HG03575 (cell line): Measurements from ENCODE around the gene CHST2.
"Not testable (repeated sequence)": the region's sequence is repeated elsewhere in the genome, so short reads cannot be mapped to it uniquely, and the experiment has no call there.

Experiments
- ATAC-seq: cut with Tn5 transposase; IDR thresholded peaks from one replicate; pipeline ENCODE4 v1.9.1; 2021; ENCODE audit not compliant: unreplicated experiment, insufficient number of reproducible peaks, low FRiP score; ENCODE audit errors: extremely low read depth

The CHST2 gene, protein sequence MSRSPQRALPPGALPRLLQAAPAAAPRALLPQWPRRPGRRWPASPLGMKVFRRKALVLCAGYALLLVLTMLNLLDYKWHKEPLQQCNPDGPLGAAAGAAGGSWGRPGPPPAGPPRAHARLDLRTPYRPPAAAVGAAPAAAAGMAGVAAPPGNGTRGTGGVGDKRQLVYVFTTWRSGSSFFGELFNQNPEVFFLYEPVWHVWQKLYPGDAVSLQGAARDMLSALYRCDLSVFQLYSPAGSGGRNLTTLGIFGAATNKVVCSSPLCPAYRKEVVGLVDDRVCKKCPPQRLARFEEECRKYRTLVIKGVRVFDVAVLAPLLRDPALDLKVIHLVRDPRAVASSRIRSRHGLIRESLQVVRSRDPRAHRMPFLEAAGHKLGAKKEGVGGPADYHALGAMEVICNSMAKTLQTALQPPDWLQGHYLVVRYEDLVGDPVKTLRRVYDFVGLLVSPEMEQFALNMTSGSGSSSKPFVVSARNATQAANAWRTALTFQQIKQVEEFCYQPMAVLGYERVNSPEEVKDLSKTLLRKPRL

DNA sequence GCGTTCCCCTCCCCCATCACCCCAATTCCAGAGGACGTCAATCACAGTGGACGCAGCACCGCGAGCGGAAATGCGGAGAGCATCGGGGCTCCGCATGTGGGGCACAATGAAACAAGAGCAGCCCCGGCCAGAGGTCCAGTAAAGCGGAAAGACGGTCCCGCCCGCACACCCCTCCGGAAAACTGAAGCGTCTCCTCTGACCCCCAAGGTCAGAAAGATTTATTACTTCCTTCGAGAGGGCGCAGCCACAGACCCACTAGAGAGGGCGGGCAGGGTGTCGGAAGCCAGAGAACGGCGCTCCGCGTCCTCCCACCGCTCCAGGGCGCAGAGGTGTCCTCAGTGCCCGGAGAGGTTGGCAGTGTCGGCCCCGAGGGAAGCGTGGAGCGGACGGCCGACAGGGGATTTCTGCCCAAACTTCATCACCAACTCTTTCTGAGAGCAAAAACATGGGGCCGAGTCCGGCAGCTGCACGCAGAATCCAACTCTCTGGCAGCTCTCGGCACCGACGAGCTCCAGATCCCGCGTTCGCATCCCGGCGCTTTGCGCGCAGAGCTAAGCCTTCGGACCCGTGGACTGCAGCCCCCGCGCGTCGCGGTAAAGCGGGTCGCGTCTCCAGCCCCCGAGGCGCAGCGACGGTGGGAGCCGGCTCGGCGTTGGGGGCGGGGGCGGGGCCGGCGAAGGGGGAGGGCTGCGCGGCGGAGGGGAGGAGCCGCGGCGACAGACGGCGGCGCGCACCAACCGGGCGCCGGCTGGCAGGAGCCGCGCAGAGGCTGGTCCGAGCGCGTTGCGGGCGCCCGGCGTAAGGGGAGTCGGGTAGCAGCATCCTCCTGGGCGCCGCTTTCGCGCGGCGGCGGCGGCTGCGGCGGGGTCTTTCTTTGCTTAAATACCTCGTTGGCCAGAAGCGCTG lies at the start of gene CHST2:
Gene CHST2 (plus strand): TSS at position 763 of the 906 bp plus-strand sequence. CDS start 1,046 bp downstream, outside the sequence.
- ATAC-seq = no peak

GRCh38 chr3:143070977-143071551 lies 48.5 kb upstream of the CHST2 start:
- no peak for ATAC-seq

DNA sequence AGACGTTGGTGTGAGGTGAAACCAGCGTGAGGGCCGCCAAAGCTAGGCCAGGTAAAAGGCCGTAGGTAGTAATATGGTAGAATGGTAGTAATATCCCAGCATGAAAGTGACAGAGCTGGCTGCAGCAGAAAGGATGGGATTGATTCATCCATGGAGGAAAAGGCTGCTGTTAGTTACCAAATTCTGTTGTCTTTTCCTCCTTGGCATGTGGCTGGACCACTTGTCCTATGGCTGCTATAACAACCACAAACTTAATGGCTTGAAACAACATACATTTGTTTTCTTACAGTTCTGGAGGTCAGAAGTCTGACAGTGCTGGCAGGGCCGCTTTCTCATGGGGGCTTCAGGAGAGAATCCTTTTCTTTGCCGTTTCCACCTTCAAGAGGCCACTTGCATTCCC lies 47.8 kb upstream of the CHST2 start:
- no peak for ATAC-seq

DNA sequence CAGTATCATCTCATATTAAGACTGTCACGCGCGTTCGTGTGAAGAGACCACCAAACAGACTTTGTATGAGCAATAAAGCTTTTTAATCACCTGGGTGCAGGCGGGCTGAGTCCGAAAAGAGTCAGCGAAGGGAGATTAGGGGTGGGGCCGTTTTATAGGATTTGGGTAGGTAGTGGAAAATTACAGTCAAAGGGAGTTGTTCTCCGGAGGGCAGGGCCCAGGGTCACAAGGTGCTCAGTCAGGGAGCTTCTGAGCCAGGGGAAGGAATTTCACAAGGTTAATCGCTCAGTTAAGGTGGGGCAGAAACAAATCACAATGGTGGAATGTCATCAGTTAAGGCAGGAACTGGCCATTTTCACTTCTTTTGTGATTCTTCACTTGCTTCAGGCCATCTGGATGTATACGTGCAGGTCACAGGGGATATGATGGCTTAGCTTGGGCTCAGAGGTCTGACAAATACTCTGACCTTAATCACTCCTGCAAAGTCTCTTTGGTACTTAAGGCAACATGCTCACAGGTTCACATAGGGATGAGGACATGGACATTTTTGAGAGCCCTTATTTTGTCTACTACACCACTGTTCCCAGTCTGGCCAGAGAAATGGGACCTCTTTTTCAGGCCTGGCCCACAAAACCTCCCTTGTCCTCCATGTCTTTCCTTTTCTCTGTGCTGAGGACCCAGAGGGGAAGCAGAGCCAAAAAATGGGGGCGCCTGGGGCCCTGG lies 47.1 kb upstream of the CHST2 start:
- ATAC-seq = not testable (repeated sequence)

DNA sequence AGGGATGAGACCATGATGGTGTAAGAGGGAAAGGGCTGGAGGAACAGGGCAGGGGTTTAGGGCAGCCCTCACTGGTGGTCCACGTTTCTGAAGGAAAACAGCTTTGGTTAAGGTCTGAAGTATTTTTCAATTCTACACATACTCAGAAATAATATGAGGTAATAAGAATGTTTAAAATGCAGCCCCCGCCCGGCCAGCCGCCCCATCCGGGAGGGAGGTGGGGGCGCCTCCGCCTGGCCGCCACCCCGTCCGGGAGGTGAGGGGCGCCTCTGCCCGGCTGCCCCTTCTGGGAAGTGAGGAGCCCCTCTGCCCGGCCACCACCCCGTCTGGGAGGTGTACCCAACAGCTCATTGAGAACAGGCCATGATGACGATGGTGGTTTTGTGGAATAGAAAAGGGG lies 46.0 kb upstream of the CHST2 start:
- ATAC-seq = not testable (repeated sequence)

DNA sequence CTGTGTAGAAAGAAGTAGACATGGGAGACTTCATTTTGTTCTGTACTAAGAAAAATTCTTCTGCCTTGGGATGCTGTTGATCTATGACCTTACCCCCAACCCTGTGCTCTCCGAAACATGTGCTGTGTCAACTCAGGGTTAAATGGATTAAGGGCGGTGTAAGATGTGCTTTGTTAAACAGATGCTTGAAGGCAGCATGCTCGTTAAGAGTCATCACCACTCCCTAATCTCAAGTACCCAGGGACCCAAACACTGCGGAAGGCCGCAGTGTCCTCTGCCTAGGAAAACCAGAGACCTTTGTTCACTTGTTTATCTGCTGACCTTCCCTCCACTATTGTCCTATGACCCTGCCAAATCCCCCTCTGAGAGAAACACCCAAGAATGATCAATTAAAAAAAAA lies 45.6 kb upstream of the CHST2 start:
- ATAC-seq = not testable (repeated sequence)

GRCh38 chr3:143078883-143079282 lies 40.7 kb upstream of the CHST2 start:
- ATAC-seq = no peak

GRCh38 chr3:143080196-143080595 lies 39.4 kb upstream of the CHST2 start:
- no peak for ATAC-seq

DNA sequence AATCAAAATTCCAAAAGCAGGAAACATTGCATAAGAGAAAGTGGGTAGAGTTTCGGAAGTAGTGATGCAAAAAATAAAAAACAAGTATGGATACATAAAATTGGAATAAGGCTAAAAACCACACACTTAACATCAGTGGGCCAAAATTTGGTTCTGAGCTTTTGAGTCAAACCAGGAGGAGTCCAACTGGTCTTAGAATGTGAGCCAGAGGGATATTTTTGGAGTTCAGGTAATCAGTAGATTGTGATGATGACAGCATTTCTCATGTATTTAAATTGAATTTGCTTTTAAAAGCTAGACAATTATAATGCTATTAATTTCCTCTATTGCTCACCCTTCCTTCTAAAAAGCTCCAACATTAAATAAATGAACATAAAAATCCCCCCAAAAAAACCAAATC lies 38.2 kb upstream of the CHST2 start:
- ATAC-seq = no peak

DNA sequence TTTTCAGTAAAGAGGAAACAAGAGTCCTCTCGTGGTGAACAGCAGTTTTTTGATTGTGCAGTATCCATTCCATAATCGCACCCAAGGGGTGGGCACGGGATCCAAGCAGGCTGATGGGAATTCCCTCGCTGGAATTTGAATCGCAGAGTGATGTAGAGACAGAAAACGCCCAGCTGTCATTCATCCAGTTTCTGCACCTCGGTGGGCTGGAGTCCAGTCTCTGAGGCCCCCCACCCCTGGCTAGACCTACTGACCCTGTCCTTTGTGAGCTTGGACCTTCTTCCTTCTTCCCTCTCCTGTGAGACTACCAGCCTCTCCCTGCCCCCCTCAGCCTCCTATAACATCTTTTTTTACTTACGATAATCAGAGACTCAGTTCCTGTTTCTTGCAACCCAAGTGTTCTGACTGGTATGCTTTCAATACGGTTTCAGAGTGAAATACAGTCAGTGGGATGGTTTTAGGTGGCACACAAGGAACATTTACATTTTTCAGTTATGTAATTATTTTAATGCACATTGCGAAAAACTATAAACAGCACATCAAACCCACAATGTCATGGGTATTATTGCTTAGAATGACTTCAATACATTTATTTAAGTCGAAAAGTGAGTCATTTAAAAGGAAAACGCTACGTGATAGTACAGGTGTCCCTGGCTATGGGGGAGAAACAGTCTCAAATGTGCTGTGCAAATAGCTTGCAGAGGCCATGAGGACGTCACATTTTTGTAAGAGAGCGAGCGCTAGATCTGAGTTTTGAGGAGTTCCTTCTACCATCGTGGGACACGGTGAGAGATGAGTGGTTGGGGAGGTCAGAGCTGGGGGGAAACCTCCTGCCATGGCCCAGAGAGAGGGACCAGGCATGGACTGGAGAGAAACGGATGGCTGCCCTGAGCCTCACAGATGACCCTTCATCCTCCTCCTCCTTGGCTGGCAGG lies 37.5 kb upstream of the CHST2 start:
- peak; percentile 76 for ATAC-seq

DNA sequence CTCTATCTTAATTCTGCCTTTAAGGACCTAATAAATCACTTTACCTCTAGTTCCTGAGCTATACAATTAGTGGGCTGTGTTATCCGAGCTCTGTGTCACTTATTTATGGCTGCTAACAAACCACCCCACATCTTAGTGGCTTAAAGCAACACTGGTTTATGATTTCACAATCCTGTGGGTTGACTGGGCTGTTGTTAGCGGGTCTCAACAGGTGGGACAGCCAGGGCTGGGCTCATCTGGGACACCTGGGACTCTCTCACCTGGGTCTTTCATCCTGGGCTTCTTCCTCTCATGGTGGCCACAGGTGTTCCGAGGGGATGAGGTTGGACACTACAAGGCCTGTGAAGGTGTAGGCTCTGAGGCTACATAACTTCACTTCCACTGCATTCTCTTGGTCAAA lies 35.8 kb upstream of the CHST2 start:
- no peak for ATAC-seq

DNA sequence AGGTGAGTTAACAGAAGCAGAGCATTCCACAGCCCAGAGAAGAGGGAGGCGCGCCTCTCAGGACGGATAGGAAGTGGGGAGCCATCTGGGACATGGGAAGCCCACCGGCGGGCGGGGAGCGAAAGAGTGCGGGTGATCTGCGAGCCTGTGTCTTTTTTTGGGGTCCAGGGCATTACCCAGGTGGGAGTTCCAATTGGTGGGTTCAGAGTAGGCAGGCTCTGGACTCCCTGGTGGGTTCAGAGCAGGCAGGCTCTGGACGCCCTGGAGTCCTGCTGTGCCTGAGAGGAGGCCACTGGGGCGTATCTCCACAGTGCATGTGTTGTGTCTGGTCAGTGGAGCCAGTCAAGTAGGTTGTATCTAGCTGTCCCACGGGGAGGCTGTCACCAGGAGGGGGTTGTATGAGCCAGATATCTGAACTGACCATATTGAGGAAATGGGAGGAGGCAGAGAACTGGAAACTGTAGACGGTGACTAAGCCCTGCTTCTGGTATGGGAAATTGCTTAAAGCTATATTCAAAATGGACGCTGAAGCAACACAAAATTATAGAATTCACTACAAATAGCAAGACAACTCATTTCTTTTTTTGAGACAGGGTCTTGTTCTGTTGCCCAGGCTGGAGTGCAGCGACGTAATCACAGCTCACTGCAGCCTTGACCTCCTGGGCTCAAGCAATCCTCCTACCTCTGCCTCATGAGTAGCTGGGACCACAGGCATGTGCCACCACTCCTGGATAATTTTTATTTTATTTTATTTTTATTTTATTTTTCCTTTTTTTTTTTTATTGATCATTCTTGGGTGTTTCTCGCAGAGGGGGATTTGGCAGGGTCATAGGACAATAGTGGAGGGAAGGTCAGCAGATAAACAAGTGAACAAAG lies 34.5 kb upstream of the CHST2 start:
- peak; percentile 39 for ATAC-seq

- ATAC-seq = no peak
Measured at GRCh38 chr3:143088835-143089234, 30.7 kb upstream of the CHST2 start.

- ATAC-seq = no peak
Measured at GRCh38 chr3:143089965-143090364, 29.6 kb upstream of the CHST2 start.

DNA sequence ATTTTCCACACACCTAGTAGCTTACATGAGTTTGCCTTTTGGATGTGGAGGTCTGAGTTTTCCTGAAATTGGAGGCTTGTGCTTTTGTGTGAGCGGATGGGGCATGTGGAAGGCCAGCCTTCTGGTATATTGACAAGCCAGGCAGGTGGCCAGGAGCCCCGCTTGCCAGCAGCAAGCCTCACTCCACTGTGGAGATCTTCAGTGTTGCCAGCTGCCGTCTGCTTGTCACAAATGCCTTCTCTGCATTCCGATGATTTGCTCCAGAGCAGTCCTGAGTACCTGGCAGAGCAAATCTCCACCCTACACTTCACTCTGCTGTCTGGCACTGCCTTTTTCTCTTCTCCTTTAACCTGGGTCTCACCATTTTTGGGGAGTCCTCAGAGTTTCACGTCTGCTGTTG lies 29.1 kb upstream of the CHST2 start:
- ATAC-seq = no peak

DNA sequence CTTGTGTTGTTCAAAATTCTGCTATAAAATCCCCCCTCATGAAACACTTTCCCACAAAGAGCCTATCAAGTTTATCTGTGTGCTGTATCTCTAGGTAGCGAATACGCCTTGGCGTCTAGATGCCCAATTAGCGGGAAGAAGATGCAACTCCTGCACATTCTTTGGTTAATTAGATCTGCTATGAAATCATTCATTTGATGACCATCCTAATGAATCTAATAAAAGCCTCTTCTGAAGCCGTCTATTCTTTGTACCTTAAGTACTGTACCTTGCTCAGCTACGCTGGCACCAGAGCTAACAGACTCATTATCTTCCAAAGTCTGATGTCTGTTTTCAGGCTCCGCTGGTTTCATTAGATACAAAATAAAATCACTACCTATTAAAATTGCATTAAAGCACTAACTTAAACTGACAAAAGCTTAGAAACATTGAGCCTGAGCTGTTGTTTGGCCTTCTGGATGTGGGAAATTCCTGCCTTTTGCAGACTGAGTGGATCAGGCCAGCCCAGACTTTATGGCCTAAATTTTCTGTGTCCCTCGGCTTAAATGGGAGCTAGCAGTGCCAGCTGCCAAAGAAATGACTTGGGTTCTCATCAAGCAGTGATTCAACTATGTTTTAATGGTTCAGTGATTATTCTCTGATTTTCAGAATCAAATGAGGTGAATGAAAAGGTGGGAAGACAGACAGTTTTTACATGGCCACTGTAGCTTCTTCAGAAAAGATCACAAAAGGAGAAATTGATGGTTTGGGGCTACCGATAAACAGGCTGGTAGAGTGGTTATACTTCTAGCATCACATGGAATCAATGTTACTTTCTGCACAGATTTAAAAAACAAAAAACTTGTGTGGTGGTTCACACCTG lies 28.4 kb upstream of the CHST2 start:
- ATAC-seq = no peak
